ENCODE data around the gene FAHD1.

Gene FAHD1

GRCh38 chr16:1788708-1789100, 38.3 kb upstream of the FAHD1 start:
- WGBS (ENCODE audit: extremely low coverage, insufficient coverage, insufficient read length): no CpG with 5 or more reads among the region's 19 CpGs
- H4K91ac ChIP-seq (ENCODE audit: low read depth, low read length): no peak overlapping the region
- H3K79me1 ChIP-seq (ENCODE audit: low read length): no peaks in the 10 kb centered on the region
- no peak overlapping the region for H2BK5ac ChIP-seq (ENCODE audit: low read depth, low read length, poor library complexity)
- no peak overlapping the region for H3K27ac ChIP-seq (ENCODE audit: low read depth, low read length)
- no peak overlapping the region for H3K14ac ChIP-seq (ENCODE audit: low read length)
- H3K4me1 ChIP-seq (ENCODE audit: control insufficient read depth in 1 of 2, insufficient read depth in 2 of 2, low read length in 2 of 2): peaks cover 0 to 5% of the 10 kb centered on the region in 2 experiments
- peaks cover 63 to 67% of the 10 kb centered on the region in 2 experiments for H3K36me3 ChIP-seq (ENCODE audit: control insufficient read depth in 1 of 2, insufficient read depth in 2 of 2, low read length in 2 of 2)
- no peaks in the 10 kb centered on the region for H3K27me3 ChIP-seq (ENCODE audit: insufficient read depth, low read length)
- H2AK5ac ChIP-seq (ENCODE audit: low read length): no peak overlapping the region
- H3K9ac ChIP-seq (ENCODE audit: low read length): no peak overlapping the region
- H3K79me2 ChIP-seq (ENCODE audit: control insufficient read depth, insufficient read depth, low read length, poor library complexity): no peaks in the 10 kb centered on the region
- H4K8ac ChIP-seq (ENCODE audit: low read depth, low read length): no peak overlapping the region
- no peak overlapping the region for H3K18ac ChIP-seq (ENCODE audit: low read length)
- no peak overlapping the region for H3K23ac ChIP-seq (ENCODE audit: low read length)
- H2AFZ ChIP-seq (ENCODE audit: insufficient read depth, low read length, poor library complexity): no peak overlapping the region
- H4K12ac ChIP-seq (ENCODE audit: low read depth, low read length): no peak overlapping the region
- H3K4ac ChIP-seq (ENCODE audit: low read depth, low read length): no peak overlapping the region
- H3K4me3 ChIP-seq (ENCODE audit: low read depth, low read length): no peak overlapping the region
- no peak overlapping the region for H2BK12ac ChIP-seq (ENCODE audit: low read length)
- no peak for DNase-seq
- H3K4me2 ChIP-seq (ENCODE audit: low read length): no peak overlapping the region
- H3K9me3 ChIP-seq (ENCODE audit: insufficient read depth, low read depth, low read length): no peaks in the 10 kb centered on the region
- no peak overlapping the region for H2BK120ac ChIP-seq (ENCODE audit: insufficient read depth, low read length, poor library complexity)

- no peak overlapping the region for H2AFZ ChIP-seq (ENCODE audit: insufficient read depth, low read length, poor library complexity)
- no peak overlapping the region for H4K12ac ChIP-seq (ENCODE audit: low read depth, low read length)
- H4K8ac ChIP-seq (ENCODE audit: low read depth, low read length): no peak overlapping the region
- H3K9ac ChIP-seq (ENCODE audit: low read length): no peak overlapping the region
- no peaks in the 10 kb centered on the region for H3K79me2 ChIP-seq (ENCODE audit: control insufficient read depth, insufficient read depth, low read length, poor library complexity)
- no peak for DNase-seq
- H3K4me1 ChIP-seq (ENCODE audit: control insufficient read depth in 1 of 2, insufficient read depth in 2 of 2, low read length in 2 of 2): no peaks in the 10 kb centered on the region
- no peak overlapping the region for H3K18ac ChIP-seq (ENCODE audit: low read length)
- H2AK5ac ChIP-seq (ENCODE audit: low read length): no peak overlapping the region
- H3K4me3 ChIP-seq (ENCODE audit: low read depth, low read length): no peak overlapping the region
- no peak overlapping the region for H4K91ac ChIP-seq (ENCODE audit: low read depth, low read length)
- no peaks in the 10 kb centered on the region for H3K79me1 ChIP-seq (ENCODE audit: low read length)
- no peaks in the 10 kb centered on the region for H3K27me3 ChIP-seq (ENCODE audit: insufficient read depth, low read length)
- H2BK120ac ChIP-seq (ENCODE audit: insufficient read depth, low read length, poor library complexity): no peak overlapping the region
- H3K23ac ChIP-seq (ENCODE audit: low read length): no peak overlapping the region
- no peaks in the 10 kb centered on the region for H3K9me3 ChIP-seq (ENCODE audit: insufficient read depth, low read depth, low read length)
- WGBS (ENCODE audit: extremely low coverage, insufficient coverage, insufficient read length): no CpG with 5 or more reads among the region's 25 CpGs
- no peak overlapping the region for H3K14ac ChIP-seq (ENCODE audit: low read length)
- no peak overlapping the region for H3K4me2 ChIP-seq (ENCODE audit: low read length)
- no peak overlapping the region for H3K27ac ChIP-seq (ENCODE audit: low read depth, low read length)
- no peak overlapping the region for H2BK5ac ChIP-seq (ENCODE audit: low read depth, low read length, poor library complexity)
- no peak overlapping the region for H3K4ac ChIP-seq (ENCODE audit: low read depth, low read length)
- peaks cover 63 to 67% of the 10 kb centered on the region in 2 experiments for H3K36me3 ChIP-seq (ENCODE audit: control insufficient read depth in 1 of 2, insufficient read depth in 2 of 2, low read length in 2 of 2)
- no peak overlapping the region for H2BK12ac ChIP-seq (ENCODE audit: low read length)
Measured at GRCh38 chr16:1789643-1790045, 37.4 kb upstream of the FAHD1 start.

GRCh38 chr16:1790261-1790610, 36.8 kb upstream of the FAHD1 start:
- Histone ChIP-seq H2AFZ (ENCODE audit: insufficient read depth, low read length, poor library complexity) (no peak overlapping the region), H2BK120ac (ENCODE audit: insufficient read depth, low read length, poor library complexity) (no peak overlapping the region), H3K79me2 (ENCODE audit: control insufficient read depth, insufficient read depth, low read length, poor library complexity) (no peaks in the 10 kb centered on the region), H4K8ac (ENCODE audit: low read depth, low read length) (no peak overlapping the region), H2AK5ac (ENCODE audit: low read length) (no peak overlapping the region), H3K4me2 (ENCODE audit: low read length) (no peak overlapping the region), H3K9ac (ENCODE audit: low read length) (no peak overlapping the region), H3K4ac (ENCODE audit: low read depth, low read length) (no peak overlapping the region), H3K9me3 (ENCODE audit: insufficient read depth, low read depth, low read length) (no peaks in the 10 kb centered on the region), H3K27me3 (ENCODE audit: insufficient read depth, low read length) (no peaks in the 10 kb centered on the region), H3K36me3 (ENCODE audit: control insufficient read depth in 1 of 2, insufficient read depth in 2 of 2, low read length in 2 of 2) (peaks cover 60 to 67% of the 10 kb centered on the region in 2 experiments), H3K23ac (ENCODE audit: low read length) (no peak overlapping the region), H2BK5ac (ENCODE audit: low read depth, low read length, poor library complexity) (no peak overlapping the region), H3K18ac (ENCODE audit: low read length) (no peak overlapping the region), H2BK12ac (ENCODE audit: low read length) (no peak overlapping the region), H3K27ac (ENCODE audit: low read depth, low read length) (no peak overlapping the region), H4K91ac (ENCODE audit: low read depth, low read length) (no peak overlapping the region), H3K4me3 (ENCODE audit: low read depth, low read length) (no peak overlapping the region), H3K79me1 (ENCODE audit: low read length) (no peaks in the 10 kb centered on the region), H4K12ac (ENCODE audit: low read depth, low read length) (no peak overlapping the region), H3K4me1 (ENCODE audit: control insufficient read depth in 1 of 2, insufficient read depth in 2 of 2, low read length in 2 of 2) (no peaks in the 10 kb centered on the region), H3K14ac (ENCODE audit: low read length) (no peak overlapping the region)
- DNase-seq: no peak
- no CpG with 5 or more reads among the region's 15 CpGs for WGBS (ENCODE audit: extremely low coverage, insufficient coverage, insufficient read length)

- no CpG with 5 or more reads among the region's 44 CpGs for WGBS (ENCODE audit: extremely low coverage, insufficient coverage, insufficient read length)
- H3K23ac ChIP-seq (ENCODE audit: low read length): no peak overlapping the region
Measured at GRCh38 chr16:1790611-1791255, 36.3 kb upstream of the FAHD1 start.

More at GRCh38 chr16:1790611-1791255, 36.3 kb upstream of the FAHD1 start:
- H3K9ac ChIP-seq (ENCODE audit: low read length): no peak overlapping the region
- no peak overlapping the region for H3K4me2 ChIP-seq (ENCODE audit: low read length)
- no peaks in the 10 kb centered on the region for H3K9me3 ChIP-seq (ENCODE audit: insufficient read depth, low read depth, low read length)
- H3K79me2 ChIP-seq (ENCODE audit: control insufficient read depth, insufficient read depth, low read length, poor library complexity): no peaks in the 10 kb centered on the region
- H3K27ac ChIP-seq (ENCODE audit: low read depth, low read length): no peak overlapping the region
- H2AK5ac ChIP-seq (ENCODE audit: low read length): no peak overlapping the region
- H3K79me1 ChIP-seq (ENCODE audit: low read length): no peaks in the 10 kb centered on the region
- DNase-seq: no peak
- no peak overlapping the region for H4K8ac ChIP-seq (ENCODE audit: low read depth, low read length)
- H3K4me3 ChIP-seq (ENCODE audit: low read depth, low read length): no peak overlapping the region
- H4K91ac ChIP-seq (ENCODE audit: low read depth, low read length): no peak overlapping the region
- no peak overlapping the region for H2BK12ac ChIP-seq (ENCODE audit: low read length)
- no peak overlapping the region for H3K18ac ChIP-seq (ENCODE audit: low read length)
- no peak overlapping the region for H2AFZ ChIP-seq (ENCODE audit: insufficient read depth, low read length, poor library complexity)
- H3K27me3 ChIP-seq (ENCODE audit: insufficient read depth, low read length): no peaks in the 10 kb centered on the region
- H4K12ac ChIP-seq (ENCODE audit: low read depth, low read length): no peak overlapping the region
- H3K36me3 ChIP-seq (ENCODE audit: control insufficient read depth in 1 of 2, insufficient read depth in 2 of 2, low read length in 2 of 2): peaks cover 58 to 63% of the 10 kb centered on the region in 2 experiments
- H2BK5ac ChIP-seq (ENCODE audit: low read depth, low read length, poor library complexity): no peak overlapping the region
- no peaks in the 10 kb centered on the region for H3K4me1 ChIP-seq (ENCODE audit: control insufficient read depth in 1 of 2, insufficient read depth in 2 of 2, low read length in 2 of 2)
- no peak overlapping the region for H3K4ac ChIP-seq (ENCODE audit: low read depth, low read length)
- no peak overlapping the region for H2BK120ac ChIP-seq (ENCODE audit: insufficient read depth, low read length, poor library complexity)
- no peak overlapping the region for H3K14ac ChIP-seq (ENCODE audit: low read length)

All from trophoblast cell (in vitro differentiated cells and primary cell).